HG03103 (cell line): Measurements from ENCODE around the gene SMURF1.

Experiments
- ATAC-seq: cut with Tn5 transposase; IDR thresholded peaks from one replicate; pipeline ENCODE4 v1.9.1; 2021; ENCODE audit warnings: low read depth; ENCODE audit not compliant: unreplicated experiment

The SMURF1 gene

GRCh38 chr7:99011706-99012404 lies 132.1 kb downstream of the SMURF1 start:
- ATAC-seq, result no peak

- ATAC-seq, result no peak
These were observed 132.6 kb downstream of the SMURF1 start for GRCh38 chr7:99011341-99011705.

DNA sequence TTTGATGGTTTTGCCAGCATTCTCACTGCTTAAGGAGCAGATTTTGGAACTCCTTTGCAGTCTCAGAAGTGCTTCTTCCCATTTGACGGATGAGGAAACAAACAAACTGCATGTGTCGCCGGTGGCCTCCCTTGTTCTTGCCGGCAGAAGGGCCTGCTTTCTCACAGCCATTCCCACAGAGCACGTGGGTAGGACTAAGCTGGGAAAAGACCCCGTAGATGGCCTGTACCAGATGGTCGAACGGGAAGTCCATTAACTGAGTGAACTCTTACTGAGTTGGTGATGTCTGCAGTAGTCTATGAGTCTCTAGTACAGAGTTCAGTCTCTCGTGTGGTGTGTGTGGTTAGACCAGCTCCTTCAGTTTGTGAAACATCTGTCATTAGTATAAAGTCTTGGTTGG lies 133.6 kb downstream of the SMURF1 start:
- ATAC-seq, result no peak

GRCh38 chr7:99008921-99009530 lies 134.9 kb downstream of the SMURF1 start:
- no peak for ATAC-seq

- ATAC-seq, result no peak
These were observed 135.7 kb downstream of the SMURF1 start for GRCh38 chr7:99008181-99008631.

GRCh38 chr7:99006739-99007424 lies 137.0 kb downstream of the SMURF1 start:
- no peak for ATAC-seq

DNA sequence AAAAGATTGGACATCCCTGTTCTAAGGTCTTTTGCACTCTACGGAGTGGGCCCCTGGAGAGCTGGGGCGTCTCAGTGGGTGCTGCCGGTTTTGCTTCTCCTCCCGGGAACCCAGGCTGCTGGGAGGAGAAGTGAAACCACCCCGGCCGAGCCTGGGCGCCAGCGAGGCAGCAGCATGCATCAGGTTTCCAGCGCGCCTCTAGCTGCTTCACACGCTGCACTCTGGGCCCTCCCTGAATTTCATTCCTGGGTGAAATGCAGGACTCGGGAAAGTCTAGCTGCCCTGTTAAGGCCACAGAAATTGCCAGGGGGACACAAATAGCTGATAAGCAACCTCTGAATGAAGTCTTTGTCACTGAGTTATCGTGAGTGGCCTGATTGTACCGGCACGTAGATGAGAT lies 138.1 kb downstream of the SMURF1 start:
- no peak for ATAC-seq

- ATAC-seq, result no peak
These were observed 139.0 kb downstream of the SMURF1 start for GRCh38 chr7:99004781-99005500.

GRCh38 chr7:99004216-99004615 lies 139.7 kb downstream of the SMURF1 start:
- no peak for ATAC-seq

GRCh38 chr7:99003419-99003818 lies 140.5 kb downstream of the SMURF1 start:
- ATAC-seq, result no peak

GRCh38 chr7:99002827-99003212 lies 141.1 kb downstream of the SMURF1 start:
- no peak for ATAC-seq

DNA sequence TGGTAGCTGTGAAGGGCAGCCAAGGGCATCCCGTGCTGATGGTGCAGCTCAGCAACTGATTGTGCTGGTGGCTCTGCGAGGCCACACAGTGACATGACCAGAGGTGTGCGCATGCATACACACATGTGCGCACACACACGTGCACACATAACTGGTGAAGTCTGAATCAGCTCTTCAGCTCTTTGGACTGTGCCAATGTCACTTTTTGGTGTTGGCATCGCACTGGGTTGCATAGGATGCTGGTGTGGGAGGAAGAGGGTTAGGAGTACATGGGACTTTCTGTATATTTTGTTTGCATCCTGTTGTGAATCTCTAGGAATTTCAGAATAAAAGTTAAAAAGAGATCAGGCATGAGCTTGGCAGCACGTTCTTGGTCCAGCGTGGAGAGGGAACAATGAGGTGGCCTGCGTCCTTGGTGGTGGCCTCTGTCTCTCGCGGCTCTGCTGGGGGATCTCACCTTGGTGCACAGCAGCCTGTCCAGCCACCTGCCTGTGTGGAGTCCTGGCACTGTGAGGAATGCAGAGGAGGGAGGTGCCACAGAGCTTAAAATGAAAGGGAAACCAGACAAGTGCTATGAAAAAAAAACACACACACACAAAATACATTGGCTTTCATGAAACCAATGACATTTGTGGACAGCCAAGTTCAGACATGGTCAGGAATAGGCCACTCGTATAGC lies 141.6 kb downstream of the SMURF1 start:
- ATAC-seq, result no peak

GRCh38 chr7:99001482-99002147 lies 142.3 kb downstream of the SMURF1 start:
- ATAC-seq, result no peak

GRCh38 chr7:99000904-99001465 lies 142.9 kb downstream of the SMURF1 start:
- no peak for ATAC-seq

- ATAC-seq, result no peak
These were observed 143.6 kb downstream of the SMURF1 start for GRCh38 chr7:99000196-99000903.

DNA sequence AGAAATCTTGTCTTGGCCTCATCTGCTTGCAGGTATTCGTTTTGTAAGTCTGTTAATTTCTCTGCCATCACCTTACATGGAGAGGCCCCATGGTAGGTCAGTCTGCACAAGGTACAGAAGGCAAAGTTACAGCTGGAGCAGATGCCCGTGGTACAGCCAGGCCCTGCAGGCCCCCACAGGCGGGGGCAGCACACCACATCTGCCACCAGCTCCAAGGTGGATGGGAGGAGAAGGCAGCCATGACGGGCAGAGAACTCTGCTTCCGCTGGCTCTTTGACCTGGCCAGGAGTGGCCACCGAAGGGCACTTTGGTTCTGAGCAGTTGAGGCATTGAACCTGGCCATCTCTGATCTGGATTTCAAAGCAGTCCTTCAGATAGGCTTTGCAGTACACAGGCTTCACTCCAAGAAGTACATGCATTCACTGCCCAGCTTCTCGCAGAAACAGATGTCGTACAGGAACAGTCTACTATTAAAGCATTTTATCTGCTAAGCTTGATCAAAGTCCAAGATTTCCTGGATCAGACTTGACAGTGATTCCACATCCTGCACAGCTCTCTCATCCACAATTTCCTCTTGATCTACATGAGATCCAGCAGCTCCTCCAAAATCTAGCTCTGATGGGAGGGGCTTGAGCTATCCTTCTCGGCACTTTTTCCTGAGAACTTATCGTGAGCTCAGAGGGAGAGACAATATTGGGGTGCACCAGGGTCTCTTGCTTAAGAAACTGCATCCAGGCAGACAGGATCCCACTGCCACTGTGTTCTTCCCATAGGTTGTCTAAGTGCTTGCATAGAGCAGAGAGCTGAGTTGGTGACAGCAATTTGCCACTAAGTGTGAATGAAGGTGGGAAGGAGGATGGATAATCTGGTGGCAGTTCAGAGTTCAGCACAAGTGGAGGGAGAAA lies 144.8 kb downstream of the SMURF1 start:
- no peak for ATAC-seq

GRCh38 chr7:98997846-98998245 lies 146.1 kb downstream of the SMURF1 start:
- ATAC-seq, result no peak

DNA sequence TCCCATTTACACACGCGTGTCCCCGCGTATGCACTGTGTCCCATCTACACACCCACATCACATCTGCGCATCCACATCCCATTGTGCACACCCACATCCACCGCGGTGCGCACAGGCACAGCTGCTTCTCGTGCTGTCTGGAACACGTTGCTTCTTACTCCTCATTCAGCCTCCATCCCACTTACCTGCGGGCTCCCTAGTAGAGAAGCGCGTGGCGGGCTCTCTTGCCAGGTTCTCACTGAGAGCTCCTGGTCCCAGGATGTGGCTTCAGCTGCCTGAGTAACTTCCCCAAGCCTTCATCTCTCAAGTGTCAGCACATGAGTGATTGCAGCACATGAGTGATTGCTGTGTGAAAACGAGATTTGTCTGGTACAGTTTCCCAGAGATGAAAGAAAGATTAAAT lies 147.8 kb downstream of the SMURF1 start:
- ATAC-seq, result peak; percentile 63
